Measurements from ENCODE around the gene SSH3. TPM values are rescaled to one million over a fixed set of nuclear protein-coding genes. Genes with fewer than 3 reads are reported as not detected.

The SSH3 gene
- total RNA-seq, 1 experiment from 2014 or later: 38.0 TPM

DNA sequence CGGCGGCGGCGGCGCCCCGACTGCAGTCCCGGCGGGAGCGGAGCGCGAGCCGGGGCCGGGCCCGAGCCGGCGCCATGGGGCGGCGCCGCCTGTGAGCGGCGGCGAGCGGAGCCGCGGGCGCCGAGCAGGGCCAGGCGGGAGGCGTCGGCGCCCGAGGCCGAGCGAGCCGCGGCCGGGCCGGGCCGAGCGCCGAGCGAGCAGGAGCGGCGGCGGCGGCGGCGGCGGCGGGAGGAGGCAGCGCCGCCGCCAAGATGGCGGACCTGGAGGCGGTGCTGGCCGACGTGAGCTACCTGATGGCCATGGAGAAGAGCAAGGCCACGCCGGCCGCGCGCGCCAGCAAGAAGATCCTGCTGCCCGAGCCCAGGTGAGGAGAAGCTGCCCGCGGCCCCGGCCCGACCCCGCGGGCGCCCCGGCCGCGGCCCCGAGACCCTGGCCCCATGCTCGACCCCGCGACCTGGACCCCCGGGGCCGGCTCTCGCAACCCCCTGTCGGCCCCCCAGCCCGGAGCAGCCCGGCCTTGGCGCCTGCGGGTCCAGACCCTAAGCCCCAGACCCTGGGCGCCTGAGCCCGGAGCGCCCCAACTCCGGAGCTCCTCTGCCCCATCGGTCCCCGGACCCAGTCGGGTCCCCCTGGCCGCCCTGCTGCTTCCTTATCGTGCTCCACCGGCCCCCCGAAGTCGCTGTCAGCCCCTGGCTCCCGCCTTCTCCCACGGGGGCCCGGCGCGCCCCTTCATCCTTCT is 36.7 kb upstream of the SSH3 start, which contains the start of gene GRK2:
GRK2 (plus strand) TSS at position 25 of the 739 bp plus-strand sequence; CDS start at position 252, 227 bp downstream.
- POLR2A ChIA-PET: interaction anchor here (0.8 to 2.4 kb wide), 8 partner anchors 11 to 125 kb away, joined by 3 to 24 read pairs (median 5); partner anchors contain the start of genes ANKRD13D, RAD9A and SSH3
- peak; percentile 42 for DNase-seq (ENCODE audit: unreplicated experiment)
- TF ChIP-seq, protein P1, sequence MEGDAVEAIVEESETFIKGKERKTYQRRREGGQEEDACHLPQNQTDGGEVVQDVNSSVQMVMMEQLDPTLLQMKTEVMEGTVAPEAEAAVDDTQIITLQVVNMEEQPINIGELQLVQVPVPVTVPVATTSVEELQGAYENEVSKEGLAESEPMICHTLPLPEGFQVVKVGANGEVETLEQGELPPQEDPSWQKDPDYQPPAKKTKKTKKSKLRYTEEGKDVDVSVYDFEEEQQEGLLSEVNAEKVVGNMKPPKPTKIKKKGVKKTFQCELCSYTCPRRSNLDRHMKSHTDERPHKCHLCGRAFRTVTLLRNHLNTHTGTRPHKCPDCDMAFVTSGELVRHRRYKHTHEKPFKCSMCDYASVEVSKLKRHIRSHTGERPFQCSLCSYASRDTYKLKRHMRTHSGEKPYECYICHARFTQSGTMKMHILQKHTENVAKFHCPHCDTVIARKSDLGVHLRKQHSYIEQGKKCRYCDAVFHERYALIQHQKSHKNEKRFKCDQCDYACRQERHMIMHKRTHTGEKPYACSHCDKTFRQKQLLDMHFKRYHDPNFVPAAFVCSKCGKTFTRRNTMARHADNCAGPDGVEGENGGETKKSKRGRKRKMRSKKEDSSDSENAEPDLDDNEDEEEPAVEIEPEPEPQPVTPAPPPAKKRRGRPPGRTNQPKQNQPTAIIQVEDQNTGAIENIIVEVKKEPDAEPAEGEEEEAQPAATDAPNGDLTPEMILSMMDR (IDR thresholded peaks at IDR 0.05; ENCODE audit: unreplicated experiment): no peak

DNA sequence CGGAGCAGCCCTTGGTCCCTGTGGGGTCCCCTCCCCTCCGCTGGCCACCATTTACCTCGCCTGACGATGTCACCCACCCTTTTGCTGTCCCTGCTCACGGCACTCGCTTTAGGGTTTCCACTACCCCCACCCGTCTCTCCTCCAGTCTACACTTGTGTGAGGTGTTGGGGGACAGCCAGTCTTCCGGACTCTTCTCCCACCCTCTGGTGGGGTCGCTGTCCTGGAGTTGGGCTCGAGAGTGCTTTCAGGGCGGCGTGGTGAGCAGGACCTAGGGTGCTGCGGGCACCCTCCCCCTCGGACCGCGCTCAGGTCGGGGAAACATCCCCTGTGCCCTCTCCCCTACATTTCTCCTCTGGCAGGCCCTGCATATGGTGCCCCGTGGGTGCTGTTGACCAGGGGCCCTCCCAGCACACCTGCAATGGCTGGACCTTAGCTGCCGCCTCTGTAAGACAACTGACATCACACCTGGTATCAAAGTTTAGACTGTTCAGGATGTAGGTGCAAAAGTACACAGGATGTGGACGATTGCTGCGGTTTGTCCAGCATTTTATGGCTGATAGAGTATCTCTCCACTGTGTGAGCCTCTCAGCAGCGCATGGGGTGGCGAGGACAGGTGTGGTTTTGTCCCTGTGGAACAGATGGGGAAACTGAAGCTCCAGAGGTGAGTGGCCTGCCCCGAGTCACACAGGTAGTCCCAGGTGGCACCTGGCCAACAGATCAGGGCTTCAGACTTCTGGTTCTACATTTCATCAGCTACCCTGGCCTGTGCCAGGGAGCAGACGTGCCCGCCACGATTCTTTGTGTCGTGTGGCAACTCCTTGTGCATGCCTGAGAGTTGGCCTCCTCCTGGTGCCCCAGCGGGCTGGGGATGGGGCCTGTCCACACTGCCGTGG is 35.9 kb upstream of the SSH3 start:
- Mint-ChIP-seq H3K36me3 (ENCODE audit: insufficient read depth, unreplicated experiment) (no peaks in the 10 kb centered on the region), H3K4me3 (ENCODE audit: unreplicated experiment) (peak overlapping the region; percentile 93), H3K27me3 (ENCODE audit: insufficient read depth, unreplicated experiment) (no peaks in the 10 kb centered on the region), H3K9me3 (ENCODE audit: unreplicated experiment) (no peaks in the 10 kb centered on the region), H3K4me1 (ENCODE audit: insufficient read depth, unreplicated experiment) (peaks cover 33% of the 10 kb centered on the region), H3K27ac (ENCODE audit: low read depth, unreplicated experiment) (peak overlapping the region; percentile 89)
- BruUV-seq (replicated peaks): TSS peak; percentile 24
- CTCF ChIA-PET: interaction anchor here (0.5 to 2.3 kb wide), 18 partner anchors 10 to 1601 kb away, joined by 3 to 9 read pairs (median 3); partner anchors contain the start of genes ANKRD13D and PPP1CA
- intact Hi-C loops (cut with micrococcal nuclease): loop anchor here (1.0 kb wide), 1 partner anchor 50 kb away; no protein-coding TSS in a partner anchor
- POLR2A ChIA-PET: interaction anchor here (0.5 to 2.4 kb wide), 11 partner anchors 10 to 369 kb away, joined by 3 to 24 read pairs (median 4); partner anchors contain the start of genes ANKRD13D, RAD9A and SSH3
- TF ChIP-seq, protein P1 (IDR thresholded peaks at IDR 0.05; ENCODE audit: unreplicated experiment): no peak
- peak; percentile 49 for DNase-seq (ENCODE audit: unreplicated experiment)

More for the DNA sequence above, 36.7 kb upstream of the SSH3 start, which contains the start of gene GRK2:
- no peaks in the 10 kb centered on the region for H3K36me3 Mint-ChIP-seq (ENCODE audit: insufficient read depth, unreplicated experiment)
- peak within 1 kb of the TSS; percentile 93 for H3K4me3 Mint-ChIP-seq (ENCODE audit: unreplicated experiment)
- CTCF ChIA-PET: interaction anchor here (0.5 to 2.3 kb wide), 12 partner anchors 11 to 1600 kb away, joined by 3 to 9 read pairs (median 3); no protein-coding TSS in a partner anchor
- H3K9me3 Mint-ChIP-seq (ENCODE audit: unreplicated experiment): no peaks in the 10 kb centered on the region
- no peaks in the 10 kb centered on the region for H3K27me3 Mint-ChIP-seq (ENCODE audit: insufficient read depth, unreplicated experiment)
- H3K27ac Mint-ChIP-seq (ENCODE audit: low read depth, unreplicated experiment): peak within 1 kb of the TSS; percentile 89
- peaks cover 33% of the 10 kb centered on the region for H3K4me1 Mint-ChIP-seq (ENCODE audit: insufficient read depth, unreplicated experiment)
- no TSS peak for BruUV-seq (replicated peaks)
- intact Hi-C loops (cut with micrococcal nuclease): loop anchor here (1.0 kb wide), 1 partner anchor 51 kb away; no protein-coding TSS in a partner anchor

DNA sequence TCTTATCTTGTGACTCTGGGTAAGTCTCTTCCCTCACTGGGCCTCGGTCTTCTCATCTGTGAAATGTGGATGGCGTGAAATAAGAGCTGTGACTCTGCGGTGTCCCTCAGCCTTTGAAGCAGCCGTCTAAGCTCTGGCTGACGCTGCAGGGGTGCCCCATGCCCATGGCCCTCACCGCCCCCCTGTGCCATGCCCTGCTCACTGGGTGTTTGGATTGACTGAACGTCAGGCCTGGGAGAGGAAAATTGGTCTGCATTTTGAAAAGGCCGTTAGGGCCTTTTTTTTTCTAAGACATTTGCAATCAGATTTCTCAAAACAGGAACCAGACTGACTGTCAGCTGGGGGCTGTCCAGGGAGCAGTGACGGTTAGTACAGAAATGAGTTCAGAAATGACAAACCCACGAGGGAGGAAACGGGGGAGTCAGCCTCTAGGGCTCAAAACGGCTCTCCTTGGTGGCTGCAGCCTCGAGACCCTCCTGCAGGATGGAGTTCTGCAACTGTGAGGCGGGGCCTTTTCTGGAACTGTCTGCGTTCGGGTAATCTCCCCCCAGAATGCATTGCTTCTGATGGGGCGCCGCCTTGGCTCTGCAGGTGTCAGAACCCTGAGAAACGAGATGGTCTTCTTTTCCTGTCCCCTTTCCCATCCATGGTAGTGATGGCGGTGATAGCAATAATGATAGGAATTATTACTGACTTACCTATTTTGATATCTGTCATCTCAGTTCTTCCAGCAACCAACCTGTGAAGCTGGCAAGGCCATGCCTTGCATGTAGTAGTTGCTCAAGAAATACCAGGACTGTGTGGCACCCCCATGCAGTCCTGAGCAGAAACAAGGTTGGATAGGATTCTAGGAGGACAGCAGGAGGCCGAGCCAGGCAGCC is 35.0 kb upstream of the SSH3 start:
- no TSS peak for BruUV-seq (replicated peaks)
- ChIA-PET POLR2A (interaction anchor here (0.5 to 2.4 kb wide), 10 partner anchors 9 to 370 kb away, joined by 3 to 24 read pairs (median 4); partner anchors contain the start of genes ANKRD13D and SSH3), CTCF (interaction anchor here (0.6 to 2.3 kb wide), 7 partner anchors 15 to 133 kb away, joined by 3 to 9 read pairs (median 4); partner anchors contain the start of genes ANKRD13D and PPP1CA)
- no peak for DNase-seq (ENCODE audit: unreplicated experiment)
- Mint-ChIP-seq H3K36me3 (ENCODE audit: insufficient read depth, unreplicated experiment) (no peaks in the 10 kb centered on the region), H3K4me1 (ENCODE audit: insufficient read depth, unreplicated experiment) (peaks cover 24% of the 10 kb centered on the region), H3K9me3 (ENCODE audit: unreplicated experiment) (no peaks in the 10 kb centered on the region), H3K27me3 (ENCODE audit: insufficient read depth, unreplicated experiment) (no peaks in the 10 kb centered on the region), H3K27ac (ENCODE audit: low read depth, unreplicated experiment) (peak overlapping the region; percentile 89), H3K4me3 (ENCODE audit: unreplicated experiment) (peak overlapping the region; percentile 93)
- TF ChIP-seq, protein P1 (IDR thresholded peaks at IDR 0.05; ENCODE audit: unreplicated experiment): no peak
- intact Hi-C loops (cut with micrococcal nuclease): no loop called here

Data from MCF 10A (cell line).